HK-2 (cell line): ENCODE data around the gene TBC1D1.
"Not testable (repeated sequence)": the region's sequence is repeated elsewhere in the genome, so short reads cannot be mapped to it uniquely, and the experiment has no call there.

Experiments
- DNase-seq: peaks from one replicate; pipeline ENCODE4 v3.0.0-alpha.2; 2018; ENCODE audit not compliant: unreplicated experiment

Gene TBC1D1

GRCh38 chr4:38013461-38014366, 122.8 kb downstream of the TBC1D1 start:
- no peak for DNase-seq

DNA sequence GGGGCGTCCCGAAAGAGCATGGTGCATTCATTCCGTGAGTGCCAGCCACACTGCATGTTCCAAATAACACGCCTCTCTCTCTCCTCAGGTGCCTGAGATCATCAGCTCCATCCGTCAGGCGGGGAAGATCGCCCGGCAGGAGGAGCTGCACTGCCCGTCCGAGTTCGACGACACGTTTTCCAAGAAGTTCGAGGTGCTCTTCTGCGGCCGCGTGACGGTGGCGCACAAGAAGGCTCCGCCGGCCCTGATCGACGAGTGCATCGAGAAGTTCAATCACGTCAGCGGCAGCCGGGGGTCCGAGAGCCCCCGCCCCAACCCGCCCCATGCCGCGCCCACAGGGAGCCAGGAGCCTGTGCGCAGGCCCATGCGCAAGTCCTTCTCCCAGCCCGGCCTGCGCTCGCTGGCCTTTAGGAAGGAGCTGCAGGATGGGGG, 123.6 kb downstream of the TBC1D1 start:
- no peak for DNase-seq

GRCh38 chr4:38015886-38016515, 125.1 kb downstream of the TBC1D1 start:
- no peak for DNase-seq

- DNase-seq: no peak
Observed at GRCh38 chr4:38016698-38017097, 125.8 kb downstream of the TBC1D1 start.

- DNase-seq: no peak
Observed at GRCh38 chr4:38017609-38018008, 126.7 kb downstream of the TBC1D1 start.

DNA sequence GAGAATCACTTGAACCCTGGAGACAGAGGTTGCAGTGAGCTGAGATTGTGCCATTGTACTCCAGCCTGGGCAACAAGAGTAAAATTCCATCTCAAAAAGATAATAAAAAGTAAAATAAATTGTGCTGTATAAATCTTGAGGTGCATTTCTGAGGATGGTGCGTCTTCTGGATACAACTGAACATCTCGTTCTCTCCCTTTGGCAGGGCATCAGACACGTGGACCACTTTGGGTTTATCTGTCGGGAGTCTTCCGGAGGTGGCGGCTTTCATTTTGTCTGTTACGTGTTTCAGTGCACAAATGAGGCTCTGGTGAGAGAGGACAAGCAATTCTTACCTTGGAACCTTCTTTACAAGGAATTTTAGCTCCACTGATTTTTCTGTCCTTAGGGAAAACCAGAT, 129.5 kb downstream of the TBC1D1 start:
- DNase-seq: no peak

GRCh38 chr4:38020961-38021360, 130.1 kb downstream of the TBC1D1 start:
- not testable (repeated sequence) for DNase-seq

DNA sequence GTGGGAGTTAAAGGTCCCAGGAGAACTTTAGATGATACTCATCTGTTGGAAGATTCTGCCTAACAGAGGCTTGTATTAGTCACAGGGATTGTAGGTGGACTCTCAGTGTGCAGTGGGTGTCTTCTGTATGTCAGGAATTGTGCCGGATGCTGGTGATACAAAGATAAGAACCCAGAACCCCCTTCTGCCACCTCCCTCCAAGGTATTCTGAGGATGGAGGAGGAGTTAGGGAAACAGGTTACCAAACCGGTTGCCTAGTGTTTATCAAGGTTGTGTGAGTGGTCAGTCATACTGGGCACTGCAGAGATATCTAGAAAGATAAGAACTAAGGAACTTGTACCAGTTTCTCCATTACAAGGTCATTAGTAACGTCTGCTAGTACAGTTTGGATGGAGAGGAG, 130.9 kb downstream of the TBC1D1 start:
- DNase-seq: no peak

DNA sequence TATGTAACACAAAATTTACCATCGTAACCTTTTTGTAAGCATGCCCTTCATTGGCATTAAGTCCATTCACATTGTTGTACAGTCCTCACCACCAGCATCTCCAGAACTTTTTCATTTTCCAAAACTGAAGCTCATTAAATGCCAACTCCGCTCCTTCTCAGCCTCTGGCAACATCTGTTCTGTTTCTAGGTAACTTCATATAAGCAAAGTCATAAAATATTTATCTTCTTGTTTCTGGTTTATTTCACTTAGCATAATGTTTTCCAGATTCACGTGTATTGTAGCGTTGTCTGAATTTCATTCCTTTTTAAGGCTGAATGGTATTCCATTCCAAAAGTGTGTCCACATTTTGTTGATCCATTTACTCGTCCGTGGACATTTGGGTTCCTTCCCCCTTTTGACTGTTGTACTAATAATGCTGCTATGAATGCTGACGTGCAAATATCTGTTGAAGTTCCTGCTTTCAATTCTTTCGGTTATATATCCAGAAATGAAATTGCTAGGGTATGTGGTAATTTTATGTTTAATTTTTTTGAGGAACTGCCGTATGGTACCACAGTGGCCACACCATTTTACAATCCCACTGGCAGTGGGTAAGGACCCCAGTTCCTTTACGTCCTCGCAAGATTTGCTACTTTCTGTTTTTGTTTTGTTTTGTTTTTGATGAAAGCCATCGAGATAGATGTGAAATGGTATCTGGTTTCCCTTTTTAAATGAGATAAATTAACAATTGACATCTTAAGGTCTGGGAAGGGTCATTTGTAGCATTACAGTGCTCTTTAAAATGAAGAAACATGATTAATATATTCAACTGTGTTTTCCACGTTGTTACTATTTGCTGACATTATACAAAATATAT, 132.7 kb downstream of the TBC1D1 start:
- DNase-seq: no peak

- no peak for DNase-seq
Observed at GRCh38 chr4:38024206-38024509, 133.3 kb downstream of the TBC1D1 start.

- DNase-seq: no peak
Observed at GRCh38 chr4:38025665-38026064, 134.8 kb downstream of the TBC1D1 start.

- no peak for DNase-seq
Observed at GRCh38 chr4:38026158-38026740, 135.4 kb downstream of the TBC1D1 start.

DNA sequence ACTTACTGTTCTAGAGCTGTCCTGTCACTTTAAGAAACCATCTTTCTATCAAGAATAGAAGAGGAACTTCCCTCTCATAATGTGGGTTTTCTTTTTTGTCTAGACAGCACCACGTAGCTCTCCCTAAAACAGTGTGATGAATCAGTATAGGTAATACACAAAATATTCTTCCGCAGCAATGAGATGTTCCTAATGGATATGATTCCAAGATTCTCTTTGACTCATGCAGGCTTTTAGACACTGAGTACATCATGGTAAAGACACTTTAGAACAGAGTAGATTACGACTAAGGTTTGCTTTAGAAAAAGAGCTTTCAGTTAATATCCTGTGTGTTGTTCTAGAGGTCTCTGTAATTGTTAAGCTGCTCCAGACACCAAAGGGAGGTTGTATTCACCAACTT, 139.1 kb downstream of the TBC1D1 start:
- DNase-seq: no peak

DNA sequence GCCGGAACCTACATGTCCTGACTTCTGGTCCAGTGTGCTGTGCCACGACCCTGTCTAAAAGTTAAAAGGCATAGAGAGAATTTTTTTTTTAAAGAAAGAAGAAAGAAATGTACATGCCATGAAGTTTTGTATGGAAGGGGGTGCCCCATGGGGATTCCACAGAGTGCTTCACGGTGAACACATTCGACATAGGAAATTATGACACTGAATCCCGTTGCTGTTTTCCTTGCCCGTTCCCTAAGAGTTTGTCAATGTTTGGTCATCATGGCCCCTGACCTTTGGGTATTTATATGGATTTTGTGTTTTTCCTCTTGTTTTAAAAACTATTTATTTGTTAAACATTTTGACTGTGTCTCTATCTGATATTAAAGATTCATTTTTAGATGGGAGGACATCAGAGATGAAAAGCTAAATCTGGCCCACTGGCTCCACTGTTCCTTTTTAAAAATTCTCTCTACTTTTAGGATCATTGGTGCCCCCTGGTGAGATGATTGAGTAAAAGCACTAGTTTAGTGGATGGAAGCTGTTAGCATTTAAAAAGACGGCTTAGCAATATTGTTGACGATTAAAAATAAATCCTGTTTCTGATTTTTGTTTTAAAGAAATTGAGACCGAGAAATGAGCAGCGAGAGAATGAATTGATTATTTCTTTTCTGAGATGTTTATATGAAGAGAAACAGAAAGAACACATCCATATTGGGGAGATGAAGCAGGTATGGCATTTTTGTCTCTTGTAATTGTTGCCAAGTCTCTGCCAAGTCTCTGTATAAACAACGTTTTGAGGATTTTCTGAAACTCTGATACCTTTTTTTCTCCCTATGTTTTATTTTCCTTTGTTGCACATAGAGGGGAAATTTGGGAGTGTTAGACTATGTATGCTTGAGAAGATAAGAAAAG, 144.3 kb downstream of the TBC1D1 start:
- no peak for DNase-seq

GRCh38 chr4:38036548-38036947, 145.7 kb downstream of the TBC1D1 start:
- DNase-seq: no peak

DNA sequence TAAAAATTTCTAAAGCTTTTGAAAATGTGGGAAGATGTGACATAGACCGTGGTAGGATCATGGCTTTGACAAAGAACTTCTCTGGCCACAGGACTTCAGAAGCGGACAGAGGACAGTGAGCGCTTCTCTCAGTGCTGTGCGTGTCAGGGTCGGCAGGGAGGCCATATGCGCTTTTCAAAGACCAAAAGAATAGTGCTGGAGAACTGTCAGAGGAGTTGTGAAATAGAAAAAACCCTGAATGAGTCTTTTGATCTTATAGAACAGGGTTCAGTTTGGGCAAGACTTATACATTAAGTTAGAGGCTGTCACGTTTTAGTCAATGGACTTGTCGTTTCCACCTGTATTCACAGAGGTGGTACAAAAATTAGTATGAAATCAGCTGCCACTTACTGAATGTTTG, 146.7 kb downstream of the TBC1D1 start:
- no peak for DNase-seq

DNA sequence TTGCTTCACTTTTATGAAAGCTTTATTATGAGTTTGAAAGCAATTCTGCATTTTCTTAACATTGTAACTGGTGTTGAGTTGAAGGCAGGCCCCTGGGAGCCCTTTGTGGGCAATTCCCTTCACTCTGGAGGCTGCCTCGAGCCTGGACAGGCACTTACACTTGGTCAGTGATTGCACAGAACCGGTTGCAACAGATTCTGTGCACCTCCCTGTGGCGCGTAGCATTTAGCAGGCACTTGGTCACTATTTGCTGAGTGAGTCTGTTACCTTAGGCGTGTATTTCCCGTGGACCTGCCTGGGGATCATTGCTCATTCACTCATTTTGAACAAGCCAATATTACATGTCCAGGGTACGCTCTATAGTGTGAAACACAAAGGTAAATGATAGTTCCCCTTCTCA, 149.7 kb downstream of the TBC1D1 start:
- DNase-seq: no peak

DNA sequence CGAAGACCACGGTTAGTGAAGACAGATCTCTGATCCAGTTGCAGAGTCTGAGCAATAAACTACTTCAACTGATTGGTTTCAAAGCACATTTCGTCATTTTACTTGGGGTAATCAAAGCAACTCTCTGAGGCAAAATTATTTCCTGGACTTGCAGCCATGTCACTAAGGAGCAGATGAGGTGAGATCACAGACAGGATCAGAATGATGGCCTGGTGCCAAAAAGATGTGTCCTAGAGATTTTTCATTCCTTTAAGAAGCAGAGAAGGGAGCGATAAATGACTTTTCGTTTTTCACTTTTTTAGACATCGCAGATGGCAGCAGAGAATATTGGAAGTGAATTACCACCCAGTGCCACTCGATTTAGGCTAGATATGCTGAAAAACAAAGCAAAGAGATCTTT, 153.2 kb downstream of the TBC1D1 start:
- DNase-seq: no peak

GRCh38 chr4:38045289-38045988, 154.6 kb downstream of the TBC1D1 start:
- no peak for DNase-seq

GRCh38 chr4:38046727-38047489, 156.0 kb downstream of the TBC1D1 start:
- DNase-seq: no peak
